ENCODE measurements around the gene PUM2.

DNA sequence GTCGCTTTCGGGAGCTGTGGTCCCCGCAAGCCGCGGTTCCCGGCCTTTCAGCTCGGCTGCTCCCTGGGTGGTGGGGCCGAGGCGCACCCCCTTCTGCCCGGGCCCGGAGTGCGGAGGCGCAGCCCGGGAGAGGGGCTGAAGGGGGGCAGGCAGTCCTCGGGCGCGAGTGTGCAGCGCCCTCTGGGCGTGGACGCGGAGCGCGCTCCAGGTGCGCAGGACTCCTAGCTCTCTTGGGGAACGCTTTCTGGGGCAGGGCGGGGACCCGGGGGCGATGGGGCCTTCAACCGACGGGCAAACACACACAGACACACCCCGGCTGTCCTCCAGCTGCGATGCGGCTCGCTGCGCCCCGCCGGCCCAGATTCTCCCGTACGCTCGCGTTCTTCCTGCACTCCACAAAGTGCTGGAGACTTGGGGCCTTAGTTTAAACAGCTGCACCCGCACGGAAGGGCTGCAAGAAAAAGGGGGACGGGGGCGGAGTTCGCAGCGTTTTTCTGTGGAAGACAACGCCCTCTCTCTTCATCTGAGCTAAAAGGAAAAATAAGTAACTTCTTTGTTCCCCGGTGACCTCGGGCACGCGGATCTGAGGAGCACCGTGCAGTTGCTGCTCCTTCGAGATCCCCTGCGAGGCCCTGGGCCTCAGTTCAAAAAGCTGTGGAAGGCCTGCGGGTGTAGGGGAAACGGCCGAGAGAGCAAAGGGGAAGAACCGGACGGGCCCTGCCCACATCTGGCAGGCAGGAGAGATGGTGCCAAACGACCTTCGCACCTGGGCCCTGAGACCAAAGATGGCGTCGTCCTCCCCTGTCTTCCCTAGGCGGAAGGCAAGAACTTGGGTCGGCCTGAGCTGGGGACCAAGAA is 125.1 kb downstream of the PUM2 start:
- TF ChIP-seq ZNF263 (CRISPR knock-in tag; IDR thresholded peaks at IDR 0.05; ENCODE audit: low read depth), result no peak
- TF ChIP-seq, protein P1, sequence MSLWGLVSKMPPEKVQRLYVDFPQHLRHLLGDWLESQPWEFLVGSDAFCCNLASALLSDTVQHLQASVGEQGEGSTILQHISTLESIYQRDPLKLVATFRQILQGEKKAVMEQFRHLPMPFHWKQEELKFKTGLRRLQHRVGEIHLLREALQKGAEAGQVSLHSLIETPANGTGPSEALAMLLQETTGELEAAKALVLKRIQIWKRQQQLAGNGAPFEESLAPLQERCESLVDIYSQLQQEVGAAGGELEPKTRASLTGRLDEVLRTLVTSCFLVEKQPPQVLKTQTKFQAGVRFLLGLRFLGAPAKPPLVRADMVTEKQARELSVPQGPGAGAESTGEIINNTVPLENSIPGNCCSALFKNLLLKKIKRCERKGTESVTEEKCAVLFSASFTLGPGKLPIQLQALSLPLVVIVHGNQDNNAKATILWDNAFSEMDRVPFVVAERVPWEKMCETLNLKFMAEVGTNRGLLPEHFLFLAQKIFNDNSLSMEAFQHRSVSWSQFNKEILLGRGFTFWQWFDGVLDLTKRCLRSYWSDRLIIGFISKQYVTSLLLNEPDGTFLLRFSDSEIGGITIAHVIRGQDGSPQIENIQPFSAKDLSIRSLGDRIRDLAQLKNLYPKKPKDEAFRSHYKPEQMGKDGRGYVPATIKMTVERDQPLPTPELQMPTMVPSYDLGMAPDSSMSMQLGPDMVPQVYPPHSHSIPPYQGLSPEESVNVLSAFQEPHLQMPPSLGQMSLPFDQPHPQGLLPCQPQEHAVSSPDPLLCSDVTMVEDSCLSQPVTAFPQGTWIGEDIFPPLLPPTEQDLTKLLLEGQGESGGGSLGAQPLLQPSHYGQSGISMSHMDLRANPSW (CRISPR knock-in tag; conservative IDR thresholded peaks at IDR 0.05; ENCODE audit: low read depth), result 0 out of 2 replicates have a peak, but pooled peaks have one; percentile 22
- TF ChIP-seq, protein P2, sequence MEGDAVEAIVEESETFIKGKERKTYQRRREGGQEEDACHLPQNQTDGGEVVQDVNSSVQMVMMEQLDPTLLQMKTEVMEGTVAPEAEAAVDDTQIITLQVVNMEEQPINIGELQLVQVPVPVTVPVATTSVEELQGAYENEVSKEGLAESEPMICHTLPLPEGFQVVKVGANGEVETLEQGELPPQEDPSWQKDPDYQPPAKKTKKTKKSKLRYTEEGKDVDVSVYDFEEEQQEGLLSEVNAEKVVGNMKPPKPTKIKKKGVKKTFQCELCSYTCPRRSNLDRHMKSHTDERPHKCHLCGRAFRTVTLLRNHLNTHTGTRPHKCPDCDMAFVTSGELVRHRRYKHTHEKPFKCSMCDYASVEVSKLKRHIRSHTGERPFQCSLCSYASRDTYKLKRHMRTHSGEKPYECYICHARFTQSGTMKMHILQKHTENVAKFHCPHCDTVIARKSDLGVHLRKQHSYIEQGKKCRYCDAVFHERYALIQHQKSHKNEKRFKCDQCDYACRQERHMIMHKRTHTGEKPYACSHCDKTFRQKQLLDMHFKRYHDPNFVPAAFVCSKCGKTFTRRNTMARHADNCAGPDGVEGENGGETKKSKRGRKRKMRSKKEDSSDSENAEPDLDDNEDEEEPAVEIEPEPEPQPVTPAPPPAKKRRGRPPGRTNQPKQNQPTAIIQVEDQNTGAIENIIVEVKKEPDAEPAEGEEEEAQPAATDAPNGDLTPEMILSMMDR (IDR thresholded peaks at IDR 0.05), result no peak
- TF ChIP-seq TEAD4 (CRISPR knock-in tag; IDR thresholded peaks at IDR 0.05), result no peak
